ENCODE data around the gene LTN1.

The LTN1 gene

DNA sequence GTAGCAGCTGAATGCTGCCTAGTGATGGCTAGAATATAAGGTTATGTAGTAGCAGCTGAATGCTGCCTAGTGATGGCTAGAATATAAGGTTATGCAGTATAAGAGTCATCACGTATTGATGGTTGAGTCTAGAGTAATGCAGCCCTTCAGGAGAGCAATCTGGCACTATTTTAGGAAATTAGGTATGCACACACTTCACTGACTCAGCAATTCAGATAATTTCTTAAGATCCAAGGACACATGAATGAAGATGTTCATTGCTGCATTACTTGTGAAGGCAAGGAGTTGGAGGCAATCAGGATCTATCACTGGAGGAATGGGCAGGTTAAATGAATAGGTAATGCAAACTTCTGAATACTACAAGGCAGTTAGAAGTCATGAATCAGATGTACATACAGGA lies 13.6 kb downstream of the LTN1 start:
- no peak overlapping the region for H3K4me3 ChIP-seq (ENCODE audit: low read depth, low read length)
- DNase-seq (ENCODE audit: low read depth), result no peak
- TF ChIP-seq MYC (IDR thresholded peaks at IDR 0.05; ENCODE audit: low read depth, low read length) (no peak), POLR2A (IDR thresholded peaks at IDR 0.05; ENCODE audit: extremely low read depth, insufficient read length) (no peak)
- TF ChIP-seq, protein P1, sequence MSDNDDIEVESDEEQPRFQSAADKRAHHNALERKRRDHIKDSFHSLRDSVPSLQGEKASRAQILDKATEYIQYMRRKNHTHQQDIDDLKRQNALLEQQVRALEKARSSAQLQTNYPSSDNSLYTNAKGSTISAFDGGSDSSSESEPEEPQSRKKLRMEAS (IDR thresholded peaks at IDR 0.05; ENCODE audit: low read depth, low read length), result no peak
- TF ChIP-seq, protein P2, sequence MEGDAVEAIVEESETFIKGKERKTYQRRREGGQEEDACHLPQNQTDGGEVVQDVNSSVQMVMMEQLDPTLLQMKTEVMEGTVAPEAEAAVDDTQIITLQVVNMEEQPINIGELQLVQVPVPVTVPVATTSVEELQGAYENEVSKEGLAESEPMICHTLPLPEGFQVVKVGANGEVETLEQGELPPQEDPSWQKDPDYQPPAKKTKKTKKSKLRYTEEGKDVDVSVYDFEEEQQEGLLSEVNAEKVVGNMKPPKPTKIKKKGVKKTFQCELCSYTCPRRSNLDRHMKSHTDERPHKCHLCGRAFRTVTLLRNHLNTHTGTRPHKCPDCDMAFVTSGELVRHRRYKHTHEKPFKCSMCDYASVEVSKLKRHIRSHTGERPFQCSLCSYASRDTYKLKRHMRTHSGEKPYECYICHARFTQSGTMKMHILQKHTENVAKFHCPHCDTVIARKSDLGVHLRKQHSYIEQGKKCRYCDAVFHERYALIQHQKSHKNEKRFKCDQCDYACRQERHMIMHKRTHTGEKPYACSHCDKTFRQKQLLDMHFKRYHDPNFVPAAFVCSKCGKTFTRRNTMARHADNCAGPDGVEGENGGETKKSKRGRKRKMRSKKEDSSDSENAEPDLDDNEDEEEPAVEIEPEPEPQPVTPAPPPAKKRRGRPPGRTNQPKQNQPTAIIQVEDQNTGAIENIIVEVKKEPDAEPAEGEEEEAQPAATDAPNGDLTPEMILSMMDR (IDR thresholded peaks at IDR 0.05; ENCODE audit: low read depth, low read length), result no peak

- DNase-seq (ENCODE audit: low read depth), result no peak
- no peak for TF ChIP-seq POLR2A (IDR thresholded peaks at IDR 0.05; ENCODE audit: extremely low read depth, insufficient read length)
- TF ChIP-seq MYC (IDR thresholded peaks at IDR 0.05; ENCODE audit: low read depth, low read length), result no peak
- TF ChIP-seq, protein P2 (IDR thresholded peaks at IDR 0.05; ENCODE audit: low read depth, low read length), result no peak
- TF ChIP-seq, protein P1 (IDR thresholded peaks at IDR 0.05; ENCODE audit: low read depth, low read length), result no peak
- H3K4me3 ChIP-seq (ENCODE audit: low read depth, low read length), result no peak overlapping the region
Measured at GRCh38 chr21:28975397-28975796, 17.3 kb downstream of the LTN1 start.

DNA sequence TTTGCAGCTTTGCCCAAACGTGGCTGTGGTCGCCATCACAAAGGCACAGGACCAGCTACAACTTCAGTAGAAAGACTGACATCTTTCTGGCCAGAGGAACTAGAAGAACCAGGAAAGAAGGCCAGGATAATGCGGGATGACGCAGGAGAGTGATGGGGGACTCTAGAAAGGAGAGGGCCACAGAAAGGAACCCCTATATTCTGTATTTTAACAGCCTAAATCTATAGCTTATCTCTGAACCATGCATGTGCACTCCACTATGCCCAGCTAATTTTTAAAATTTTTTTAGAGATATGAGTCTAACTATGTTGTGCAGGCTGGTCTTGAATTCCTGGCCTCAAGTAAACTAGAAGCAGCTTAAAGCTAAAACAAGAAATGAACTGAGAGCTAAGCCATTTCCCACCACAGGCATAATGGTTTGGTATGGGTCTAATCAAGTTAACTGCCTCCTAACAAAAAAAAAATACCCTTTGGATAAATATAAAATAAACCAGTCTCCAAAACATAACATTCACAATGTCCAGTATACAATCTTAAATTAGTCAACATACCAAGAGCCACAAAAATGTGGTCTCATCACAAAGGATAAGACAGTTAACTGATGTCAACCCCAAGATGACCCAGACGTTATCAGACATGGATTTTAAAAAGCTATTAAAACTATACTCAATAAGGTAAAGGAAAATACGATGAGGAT lies 18.0 kb downstream of the LTN1 start:
- TF ChIP-seq POLR2A (IDR thresholded peaks at IDR 0.05; ENCODE audit: extremely low read depth, insufficient read length), result no peak
- no peak for TF ChIP-seq MYC (IDR thresholded peaks at IDR 0.05; ENCODE audit: low read depth, low read length)
- TF ChIP-seq, protein P1 (IDR thresholded peaks at IDR 0.05; ENCODE audit: low read depth, low read length), result no peak
- TF ChIP-seq, protein P2 (IDR thresholded peaks at IDR 0.05; ENCODE audit: low read depth, low read length), result no peak
- no peak overlapping the region for H3K4me3 ChIP-seq (ENCODE audit: low read depth, low read length)
- DNase-seq (ENCODE audit: low read depth), result no peak

DNA sequence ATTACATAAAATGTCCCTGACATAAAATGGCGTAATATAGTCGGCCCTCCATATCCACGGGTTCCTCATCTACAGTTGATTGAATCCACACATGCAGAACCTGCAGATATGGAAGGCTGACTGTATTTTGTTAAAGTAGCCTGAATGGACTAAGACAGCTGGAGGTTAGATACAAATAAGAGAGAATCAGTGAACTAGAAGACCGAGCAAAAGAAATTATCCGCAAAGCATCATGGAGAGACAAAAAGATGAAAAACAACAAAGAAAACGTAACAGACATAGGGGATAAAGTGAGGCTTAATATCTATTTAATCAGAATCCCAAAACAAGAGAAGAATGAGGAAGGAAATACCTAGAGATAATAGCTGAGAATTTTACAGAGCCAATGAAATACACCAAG lies 20.3 kb downstream of the LTN1 start:
- no peak for DNase-seq (ENCODE audit: low read depth)
- no peak overlapping the region for H3K4me3 ChIP-seq (ENCODE audit: low read depth, low read length)
- TF ChIP-seq, protein P1 (IDR thresholded peaks at IDR 0.05; ENCODE audit: low read depth, low read length), result no peak
- TF ChIP-seq POLR2A (IDR thresholded peaks at IDR 0.05; ENCODE audit: extremely low read depth, insufficient read length), result no peak
- TF ChIP-seq, protein P2 (IDR thresholded peaks at IDR 0.05; ENCODE audit: low read depth, low read length), result no peak
- TF ChIP-seq MYC (IDR thresholded peaks at IDR 0.05; ENCODE audit: low read depth, low read length), result no peak

- no peak for DNase-seq (ENCODE audit: low read depth)
- TF ChIP-seq POLR2A (IDR thresholded peaks at IDR 0.05; ENCODE audit: extremely low read depth, insufficient read length) (no peak), MYC (IDR thresholded peaks at IDR 0.05; ENCODE audit: low read depth, low read length) (no peak)
- TF ChIP-seq, protein P2 (IDR thresholded peaks at IDR 0.05; ENCODE audit: low read depth, low read length), result no peak
- TF ChIP-seq, protein P1 (IDR thresholded peaks at IDR 0.05; ENCODE audit: low read depth, low read length), result no peak
- no peak overlapping the region for H3K4me3 ChIP-seq (ENCODE audit: low read depth, low read length)
Measured at GRCh38 chr21:28971171-28971570, 21.5 kb downstream of the LTN1 start.
